CD4-positive, alpha-beta T cell treated with Interleukin-1 beta for 1 hour (primary cell): ENCODE results near the gene DENND4B.
"Not testable (repeated sequence)": the region's sequence is repeated elsewhere in the genome, so short reads cannot be mapped to it uniquely, and the experiment has no call there.

ENCODE experiments used
- DNase-seq, 2 donors: peaks; one replicate each; pipeline ENCODE4 v3.0.0-alpha.2; 2020 to 2022

Gene DENND4B

DNA sequence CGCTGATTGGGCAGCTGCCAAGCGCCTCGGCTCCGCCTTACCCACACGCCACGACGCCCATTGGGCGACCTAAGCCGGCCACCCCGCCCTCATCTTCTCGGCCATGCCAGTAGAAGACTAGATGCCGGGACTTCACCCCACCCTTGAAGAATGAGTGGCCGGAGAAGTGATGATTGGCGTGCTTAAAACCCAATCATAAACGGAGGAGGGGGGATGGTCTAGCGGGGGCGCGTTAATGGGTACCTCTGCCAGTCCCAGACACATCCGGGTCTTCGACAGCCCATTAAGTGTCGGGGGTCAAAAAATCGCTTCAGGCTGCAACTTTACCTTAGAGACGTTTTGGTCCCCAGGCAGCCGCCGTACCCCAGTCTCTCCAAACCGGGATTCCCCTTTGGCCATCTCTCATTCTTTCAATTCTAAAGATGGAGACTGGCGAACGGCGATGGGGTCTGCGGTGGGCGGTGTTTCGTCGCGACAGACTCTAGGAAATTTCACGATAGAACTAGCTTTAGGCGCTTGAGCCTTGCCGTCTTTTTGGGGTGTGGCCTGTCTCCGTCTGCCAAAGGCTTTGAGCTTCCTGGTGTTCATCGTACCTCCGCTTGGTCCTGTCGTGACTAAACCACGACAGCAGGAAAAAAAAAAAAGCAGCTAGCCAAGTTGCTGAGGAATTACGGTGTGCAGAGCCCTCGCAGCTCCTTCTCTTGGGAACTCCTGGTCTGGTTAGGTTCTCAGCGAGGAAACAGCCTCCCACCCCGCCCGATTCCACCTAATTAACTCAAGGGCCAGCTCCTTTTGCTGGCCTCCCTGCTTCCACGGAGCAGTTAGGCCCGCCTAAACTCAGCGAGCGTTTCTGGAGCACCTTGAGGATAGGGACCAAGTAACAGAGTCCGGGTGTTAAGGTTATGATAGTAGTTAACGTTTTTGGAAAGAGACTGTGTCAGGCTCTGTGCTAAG is 23.3 kb downstream of the DENND4B start, which contains the start of gene GATAD2B:
GATAD2B (minus strand) TSS at position 1 of the 954 bp plus-strand sequence. CDS start 94,625 bp downstream, outside the sequence.
- peak; percentile 100 for DNase-seq

GRCh38 chr1:153922076-153922971 is 24.2 kb downstream of the DENND4B start:
- DNase-seq: no peak

DNA sequence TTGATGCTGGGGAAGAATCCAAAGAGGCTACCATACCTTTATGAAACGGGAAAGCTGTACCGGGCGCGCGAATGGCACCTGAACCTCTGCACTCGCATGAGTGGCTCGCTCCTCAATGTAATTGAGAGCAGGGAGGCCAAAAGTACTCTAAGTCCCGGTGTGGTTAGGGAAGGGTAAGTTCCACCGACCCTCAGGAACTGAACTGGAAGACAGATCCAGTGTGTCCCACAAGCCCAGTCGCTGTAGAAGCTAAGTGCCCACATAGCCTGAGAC is 24.8 kb downstream of the DENND4B start:
- no peak for DNase-seq

DNA sequence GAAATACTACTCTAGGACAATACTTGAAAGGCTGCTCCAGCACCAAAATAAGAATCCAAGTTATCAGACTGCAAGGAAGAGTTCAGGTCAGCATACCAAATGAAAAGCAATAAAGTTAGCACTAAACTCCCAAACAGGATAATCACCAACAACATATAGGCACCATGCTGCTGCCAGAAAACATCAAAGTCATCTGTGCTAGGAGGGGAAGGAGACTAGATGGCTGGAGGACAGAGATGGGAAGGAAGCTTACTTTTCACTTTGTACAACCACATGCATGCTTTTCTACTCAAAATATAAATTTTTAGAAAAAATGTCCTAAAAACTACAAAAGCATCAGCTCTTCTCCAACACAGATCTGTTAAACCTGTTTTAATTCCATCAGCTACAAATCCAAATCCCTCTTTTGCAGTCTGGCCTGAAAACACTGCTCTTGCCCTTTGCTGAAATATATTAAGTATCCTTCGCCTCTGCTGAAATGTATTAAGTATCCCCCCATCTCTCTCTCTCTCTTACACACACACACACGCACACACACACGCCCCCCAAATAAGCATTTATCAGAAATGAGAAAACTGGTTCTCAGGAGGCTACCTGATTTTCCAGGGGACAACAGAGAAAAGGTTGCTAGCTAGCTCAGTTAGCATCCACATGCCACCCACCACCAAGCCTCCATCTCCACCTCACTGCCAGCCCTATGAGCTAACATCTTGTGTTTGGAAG is 25.3 kb downstream of the DENND4B start:
- no peak for DNase-seq

DNA sequence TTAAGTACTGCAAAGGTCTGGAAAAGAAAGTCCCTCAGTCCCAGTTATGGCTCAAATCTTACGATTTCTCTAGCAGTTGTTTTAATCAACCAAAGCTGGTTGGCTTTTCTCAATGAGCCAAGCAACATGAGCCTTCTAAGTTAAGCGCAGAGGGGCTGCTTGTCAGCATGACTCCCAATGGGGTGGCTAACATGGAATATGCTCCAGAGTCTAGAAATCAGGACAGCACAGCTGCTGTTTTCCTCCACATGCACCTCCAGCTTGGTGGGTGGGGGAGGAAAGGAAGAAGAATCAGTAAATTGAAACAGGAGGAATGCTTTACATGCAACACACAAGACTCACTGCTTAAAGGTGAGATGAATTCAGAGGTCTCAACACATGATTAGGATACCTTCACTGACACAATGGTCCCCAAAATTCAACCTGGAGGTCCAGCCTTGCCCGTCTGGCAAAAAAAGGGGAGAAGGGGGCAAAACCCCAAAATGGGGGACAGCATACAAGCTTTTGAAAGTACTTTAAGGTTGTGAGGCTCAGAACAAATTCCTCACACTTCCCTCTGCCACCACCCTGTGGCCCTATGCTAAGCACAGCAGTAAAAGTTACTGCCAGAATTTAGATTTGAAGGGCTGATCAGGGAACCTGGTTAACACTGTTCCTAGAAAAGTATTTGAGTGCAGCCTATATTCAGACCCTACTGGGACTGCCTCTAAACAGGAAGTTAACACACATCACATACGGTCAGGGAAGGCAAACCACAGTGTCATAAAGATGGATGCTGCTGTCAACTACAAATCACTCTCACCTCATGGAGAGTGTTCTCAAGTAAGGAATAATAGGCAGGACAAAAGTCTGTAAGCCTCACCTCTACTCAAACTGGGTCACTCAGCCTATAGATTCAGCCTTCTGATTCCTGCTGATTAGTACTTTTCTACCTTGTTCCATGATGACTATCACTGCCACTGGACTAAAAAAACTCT is 26.4 kb downstream of the DENND4B start:
- DNase-seq: peak; percentile 23 to 46

DNA sequence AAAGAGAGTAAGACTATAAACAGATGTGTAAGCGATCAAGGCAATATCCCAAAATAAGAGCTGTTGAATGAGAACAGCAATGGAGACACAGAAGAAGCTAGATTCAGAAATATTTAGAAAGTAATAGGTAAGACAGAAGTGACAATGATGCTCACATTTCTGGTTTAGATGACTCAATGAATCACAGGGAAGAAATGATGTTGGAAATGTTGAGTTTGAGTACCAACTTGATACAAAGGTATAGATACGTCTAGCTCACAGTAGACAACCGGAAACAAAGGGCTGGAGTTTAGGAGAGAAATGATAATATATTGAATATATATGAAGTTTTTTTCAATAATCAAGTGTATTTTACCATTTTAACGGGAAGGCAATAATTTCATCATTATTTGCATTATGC is 30.2 kb downstream of the DENND4B start:
- DNase-seq: no peak

- DNase-seq: no peak
Observed at GRCh38 chr1:153912349-153912748, 34.2 kb downstream of the DENND4B start.

GRCh38 chr1:153910560-153910959 is 36.0 kb downstream of the DENND4B start:
- DNase-seq: not testable (repeated sequence)

- no peak for DNase-seq
Observed at GRCh38 chr1:153908071-153908470, 38.4 kb downstream of the DENND4B start.

GRCh38 chr1:153907134-153907533 is 39.4 kb downstream of the DENND4B start:
- no peak for DNase-seq

- no peak for DNase-seq
Observed at GRCh38 chr1:153906396-153906795, 40.1 kb downstream of the DENND4B start.

GRCh38 chr1:153905908-153906307 is 40.6 kb downstream of the DENND4B start:
- not testable (repeated sequence) for DNase-seq

GRCh38 chr1:153903841-153904455 is 42.6 kb downstream of the DENND4B start:
- no peak for DNase-seq

GRCh38 chr1:153899509-153899908 is 47.0 kb downstream of the DENND4B start:
- DNase-seq: no peak

DNA sequence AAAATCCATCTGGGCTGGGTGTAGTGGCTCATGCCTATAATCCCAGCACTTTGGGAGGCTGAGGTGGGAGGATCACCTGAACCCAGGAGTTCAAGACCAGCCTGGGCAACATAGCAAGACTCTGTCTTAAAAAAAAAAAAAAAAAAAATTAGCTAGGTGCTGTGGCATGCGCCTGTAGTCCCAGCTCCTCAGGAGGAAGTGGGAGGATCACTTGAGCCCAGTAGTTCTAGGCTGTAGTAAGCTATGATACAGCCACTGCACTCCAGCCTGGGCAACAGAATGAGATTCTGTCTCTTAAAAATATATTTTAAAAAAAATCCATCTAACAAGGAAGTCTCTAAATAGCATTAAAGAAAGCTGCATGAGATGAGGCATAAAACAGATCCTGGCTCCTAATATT is 50.7 kb downstream of the DENND4B start:
- not testable (repeated sequence) for DNase-seq

- DNase-seq: not testable (repeated sequence)
Observed at GRCh38 chr1:153891042-153891441, 55.5 kb downstream of the DENND4B start.

GRCh38 chr1:153888533-153888932 is 58.0 kb downstream of the DENND4B start:
- peak in 1 of 2 donors; percentile 10 for DNase-seq

GRCh38 chr1:153886127-153886526 is 60.4 kb downstream of the DENND4B start:
- no peak for DNase-seq

GRCh38 chr1:153883223-153883622 is 63.3 kb downstream of the DENND4B start:
- DNase-seq: no peak

DNA sequence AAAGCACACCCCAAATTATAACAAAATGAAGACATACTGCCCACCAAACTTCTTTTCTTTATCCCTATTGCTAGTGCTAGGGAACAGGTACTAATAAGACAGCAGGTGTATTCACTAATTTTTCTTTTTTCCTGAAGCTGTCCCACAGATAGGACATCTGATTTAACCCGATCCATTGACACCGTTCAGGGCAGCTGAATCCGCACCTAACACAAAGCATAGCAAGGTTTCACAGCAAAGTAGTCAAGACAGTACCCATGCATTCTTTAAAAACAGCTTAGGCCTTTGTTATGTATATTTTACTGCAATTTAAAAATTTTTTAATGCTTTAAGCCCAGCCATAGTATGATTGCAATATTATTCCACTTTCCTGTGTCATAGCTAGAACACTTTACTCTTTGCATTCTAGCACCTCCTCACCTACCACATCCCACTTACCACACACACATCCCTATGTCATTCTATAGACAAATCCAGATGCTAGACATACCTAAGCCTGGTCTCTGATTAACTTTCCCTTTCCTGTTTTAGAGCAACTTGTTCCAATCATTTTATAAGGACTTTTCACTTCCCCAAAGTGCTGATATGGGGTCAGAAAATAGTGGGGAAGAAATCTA is 64.1 kb downstream of the DENND4B start:
- no peak for DNase-seq

GRCh38 chr1:153881751-153882150 is 64.8 kb downstream of the DENND4B start:
- no peak for DNase-seq
